Activated CD4-positive, alpha-beta T cell treated with anti-CD3 and anti-CD28 coated beads for 1 hour (primary cell): Measurements from ENCODE around the gene FMOD.
"Not testable (repeated sequence)": the region's sequence is repeated elsewhere in the genome, so short reads cannot be mapped to it uniquely, and the experiment has no call there.

Experiments used
- DNase-seq: peaks from one replicate; pipeline ENCODE4 v3.0.0-alpha.2; 2020

The FMOD gene

GRCh38 chr1:203325418-203326091 lies 25.4 kb downstream of the FMOD start:
- DNase-seq: no peak

DNA sequence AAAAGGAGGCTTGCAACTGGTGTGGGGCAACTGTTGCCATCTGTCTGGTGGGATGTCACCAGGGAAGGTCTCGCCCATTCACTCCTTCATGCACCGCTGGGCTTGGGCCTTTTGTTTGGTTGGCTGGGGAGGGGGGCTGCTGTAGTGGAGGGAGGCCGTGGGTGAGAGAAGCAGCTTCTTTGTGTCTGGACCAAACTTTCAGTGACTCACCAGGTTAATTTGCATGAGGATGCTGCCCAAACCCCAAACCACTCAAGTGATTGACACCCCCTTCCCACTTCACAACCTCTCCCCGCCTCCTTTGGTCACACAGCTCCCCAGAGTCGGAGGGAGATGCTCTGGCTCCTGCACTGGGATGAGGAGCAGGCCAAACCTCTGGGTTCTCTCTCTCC lies 25.9 kb downstream of the FMOD start:
- peak; percentile 24 for DNase-seq

- peak; percentile 26 for DNase-seq
These were observed 26.6 kb downstream of the FMOD start for GRCh38 chr1:203324105-203325025.

DNA sequence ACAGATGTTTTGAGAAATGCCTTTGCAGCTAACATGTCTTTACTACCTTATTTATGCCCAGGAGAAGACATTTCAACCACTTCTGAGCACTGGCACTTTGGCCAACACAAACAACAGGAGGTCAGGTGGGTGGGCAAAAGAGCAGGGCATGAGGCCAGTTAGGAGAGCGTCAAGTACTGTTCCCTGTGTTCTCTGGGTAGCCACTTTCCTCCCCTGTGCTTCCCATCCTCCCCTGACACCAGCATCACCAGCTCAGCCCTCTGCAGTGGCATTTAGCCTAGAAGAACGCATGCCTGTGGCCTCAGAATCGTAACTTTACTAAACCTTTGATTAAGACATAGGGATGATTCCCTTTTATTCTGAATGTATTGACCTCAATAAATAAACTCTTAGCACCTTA lies 27.3 kb downstream of the FMOD start:
- no peak for DNase-seq

- no peak for DNase-seq
These were observed 28.3 kb downstream of the FMOD start for GRCh38 chr1:203322500-203323179.

DNA sequence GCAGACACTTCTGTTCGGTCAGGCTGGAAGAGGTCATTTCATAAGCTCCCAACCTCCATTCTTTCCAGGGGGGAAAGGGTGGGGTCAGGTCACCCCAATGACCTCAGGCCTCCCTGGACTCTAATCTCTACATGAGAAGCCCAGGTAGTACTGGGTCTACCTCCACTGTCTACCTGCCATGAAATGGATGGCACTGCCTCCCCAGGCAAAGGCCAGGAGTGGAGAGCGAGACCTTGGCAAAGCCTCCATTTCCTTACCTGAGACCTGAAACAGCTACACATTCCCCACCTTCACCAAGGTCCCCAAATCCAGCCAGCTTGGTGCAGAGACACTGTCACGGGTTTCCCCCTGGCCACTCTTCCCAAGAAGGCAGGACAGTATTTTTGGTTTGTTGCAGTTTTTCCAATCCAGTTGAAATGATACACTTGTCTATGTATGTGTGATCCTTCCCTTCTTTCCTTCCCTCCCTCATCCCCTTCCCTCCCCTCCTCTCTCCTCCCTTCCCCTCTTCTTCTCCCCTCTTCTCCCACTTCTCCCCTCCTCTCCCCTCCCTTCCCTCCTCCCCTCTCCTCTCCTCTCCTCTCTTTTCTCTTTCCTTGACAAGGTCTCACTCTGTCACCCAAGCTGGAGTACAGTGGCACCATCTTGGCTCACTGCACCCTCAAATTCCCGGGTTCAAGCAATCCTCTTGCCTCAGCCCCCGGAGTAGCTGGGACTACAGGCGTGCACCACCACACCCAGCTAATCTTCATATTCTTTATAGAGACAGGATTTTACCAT lies 29.5 kb downstream of the FMOD start:
- DNase-seq: no peak

DNA sequence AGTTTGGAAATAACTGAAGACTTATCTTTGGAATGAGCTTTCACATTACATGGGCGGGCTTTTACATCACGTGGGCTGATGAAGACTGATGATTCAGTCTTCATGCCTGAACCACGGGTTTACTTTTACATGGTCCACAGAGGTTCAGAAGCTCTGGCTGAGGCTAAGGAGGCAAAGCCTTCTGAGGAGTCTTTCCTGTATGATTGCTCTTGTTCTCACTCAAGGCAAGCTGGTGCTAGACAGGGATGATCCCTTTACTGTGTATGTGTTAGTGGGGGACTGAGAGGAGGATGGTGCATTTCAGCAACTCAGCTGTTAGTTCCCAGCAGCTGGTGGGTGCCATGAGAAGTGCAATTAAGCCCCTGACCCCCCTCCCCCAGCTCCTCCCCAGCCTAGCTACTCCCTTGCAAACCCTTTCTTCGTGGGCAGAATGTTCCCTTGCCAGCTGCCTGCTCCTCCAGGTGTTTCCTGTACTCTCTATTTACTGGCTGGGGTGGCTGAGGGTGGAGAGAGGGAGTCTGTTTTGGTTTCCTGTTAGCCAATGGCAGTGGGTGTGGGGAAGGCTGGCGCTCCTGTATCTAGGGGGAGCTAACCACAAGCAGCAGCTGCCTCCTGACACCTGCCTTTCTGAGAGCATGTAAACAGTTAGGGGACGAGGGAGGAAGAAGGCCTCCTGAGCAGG lies 30.2 kb downstream of the FMOD start:
- peak; percentile 49 for DNase-seq

GRCh38 chr1:203318229-203318517 lies 32.7 kb downstream of the FMOD start:
- DNase-seq: no peak

DNA sequence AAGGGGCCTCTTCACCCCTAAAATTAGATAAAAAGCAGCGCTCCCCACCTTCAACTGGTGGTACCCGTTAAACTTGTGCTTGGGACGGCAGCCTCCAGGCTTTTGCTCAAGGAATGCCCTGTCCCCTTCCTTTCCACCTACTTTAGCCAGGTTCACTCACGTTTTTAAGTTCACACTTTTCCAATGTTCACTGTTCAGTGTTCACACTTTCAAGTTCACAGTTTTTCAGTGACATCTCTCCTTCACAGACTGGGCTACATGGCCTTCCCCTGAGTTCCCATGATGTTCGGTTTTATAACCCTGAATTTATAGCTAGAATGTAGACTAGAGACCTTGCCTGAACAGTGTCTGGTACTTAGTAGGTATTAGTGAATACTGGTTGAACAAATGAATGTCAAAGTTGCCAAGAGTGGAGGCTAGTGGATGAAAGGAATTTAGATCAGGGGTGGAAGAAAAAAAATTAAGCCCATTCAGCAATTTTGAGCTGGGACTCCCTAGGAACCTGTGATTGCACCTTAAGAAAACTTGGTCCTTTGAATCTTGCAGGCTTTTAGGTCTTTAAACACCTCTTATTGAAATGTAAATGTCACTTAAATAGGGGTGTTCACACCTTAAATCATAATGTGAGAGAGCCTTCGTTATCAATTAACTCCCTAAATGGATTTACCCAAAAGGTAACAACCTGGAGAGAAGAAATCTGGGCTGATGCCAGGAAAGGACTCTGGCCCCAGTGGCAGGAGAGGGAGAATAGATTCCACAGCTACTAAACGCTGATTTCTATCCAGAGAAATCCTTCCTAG lies 33.3 kb downstream of the FMOD start:
- DNase-seq: no peak

- no peak for DNase-seq
These were observed 34.3 kb downstream of the FMOD start for GRCh38 chr1:203316626-203317093.

DNA sequence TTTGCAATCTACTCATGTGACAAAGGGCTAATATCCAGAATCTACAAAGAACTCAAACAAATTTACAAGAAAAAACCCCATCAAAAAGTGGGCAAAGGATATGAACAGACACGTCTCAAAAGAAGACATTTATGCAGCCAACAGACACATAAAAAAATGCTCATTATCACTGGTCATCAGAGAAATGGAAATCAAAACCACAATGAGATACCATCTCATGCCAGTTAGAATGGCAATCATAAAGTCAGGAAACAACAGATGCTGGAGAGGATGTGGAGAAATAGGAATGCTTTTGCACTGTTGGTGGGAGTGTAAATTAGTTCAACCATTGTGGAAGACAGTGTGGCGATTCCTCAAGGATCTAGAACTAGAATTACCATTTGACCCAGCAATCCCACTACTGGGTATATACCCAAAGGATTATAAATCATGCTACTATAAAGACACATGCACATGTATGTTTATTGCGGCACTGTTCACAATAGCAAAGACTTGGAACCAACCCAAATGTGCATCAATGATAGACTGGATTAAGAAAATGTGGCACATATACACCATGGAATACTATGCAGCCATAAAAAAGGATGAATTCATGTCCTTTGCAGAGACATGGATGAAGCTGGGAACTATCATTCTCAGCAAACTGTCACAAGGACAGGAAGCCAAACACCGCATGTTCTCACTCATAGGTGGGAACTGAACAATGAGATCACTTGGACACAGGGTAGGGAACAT lies 36.7 kb downstream of the FMOD start:
- DNase-seq: not testable (repeated sequence)

DNA sequence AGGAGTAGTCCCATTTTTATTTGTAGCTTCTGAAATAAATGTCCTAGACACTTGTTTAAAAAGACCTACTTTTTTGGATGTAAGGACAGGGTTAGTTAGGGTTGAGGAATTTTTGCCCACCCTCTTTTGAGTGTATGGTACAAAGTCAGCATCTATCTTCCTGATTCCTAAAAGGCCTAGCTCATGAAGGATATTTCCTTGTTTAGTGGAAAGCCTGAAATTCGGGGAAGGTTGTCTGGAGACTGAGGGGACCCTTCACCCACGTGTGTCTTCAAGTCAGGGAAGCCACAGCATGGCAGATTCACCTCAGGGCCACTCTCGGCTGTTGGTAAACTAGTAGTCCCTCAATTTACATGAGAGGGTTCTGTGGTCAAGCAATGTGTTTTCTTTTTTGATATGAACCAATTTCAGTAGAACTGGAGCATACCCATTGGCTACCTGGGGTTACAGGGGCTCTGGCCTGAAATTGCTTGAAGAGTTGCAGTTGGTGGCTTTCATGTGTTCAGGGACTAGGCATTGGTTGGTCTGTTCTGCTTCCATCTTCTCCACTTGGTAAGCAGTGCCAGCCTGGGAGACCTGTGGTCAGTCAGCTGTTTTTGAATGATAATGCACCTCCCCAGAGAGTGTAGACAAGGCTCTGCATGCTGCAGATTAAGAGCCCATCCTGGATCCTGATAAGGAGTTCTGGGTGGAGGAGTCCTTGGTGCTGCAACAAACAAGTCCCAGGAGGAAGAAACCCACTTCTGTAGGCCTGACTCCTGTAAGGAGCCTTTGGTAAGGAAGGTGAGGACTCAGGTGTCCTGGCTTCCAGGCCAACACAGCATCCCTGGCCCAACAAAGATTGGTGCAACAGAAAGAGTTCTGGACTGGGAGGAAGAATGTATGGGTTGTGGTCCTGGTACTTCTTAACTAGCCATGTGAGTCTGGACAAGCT lies 39.3 kb downstream of the FMOD start:
- DNase-seq: peak; percentile 34

DNA sequence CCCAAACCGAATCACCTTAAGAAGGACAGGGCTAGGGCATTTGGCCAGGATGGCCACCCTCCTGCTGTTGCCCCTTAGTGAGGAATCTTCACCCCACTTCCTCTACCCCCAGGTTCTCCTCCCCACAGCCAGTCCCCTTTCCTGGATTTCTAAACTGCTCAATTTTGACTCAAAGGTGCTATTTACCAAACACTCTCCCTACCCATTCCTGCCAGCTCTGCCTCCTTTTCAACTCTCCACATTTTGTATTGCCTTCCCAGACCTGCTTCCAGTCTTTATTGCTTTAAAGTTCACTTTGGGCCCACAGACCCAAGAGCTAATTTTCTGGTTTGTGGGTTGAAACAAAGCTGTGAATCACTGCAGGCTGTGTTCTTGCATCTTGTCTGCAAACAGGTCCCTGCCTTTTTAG lies 42.0 kb downstream of the FMOD start:
- DNase-seq: peak; percentile 39

GRCh38 chr1:203308328-203308922 lies 42.5 kb downstream of the FMOD start:
- peak; percentile 37 for DNase-seq

- peak; percentile 33 for DNase-seq
These were observed 43.2 kb downstream of the FMOD start for GRCh38 chr1:203307641-203308126.

GRCh38 chr1:203306965-203307541 lies 43.9 kb downstream of the FMOD start:
- DNase-seq: peak; percentile 52

GRCh38 chr1:203306089-203306964 lies 44.6 kb downstream of the FMOD start:
- peak; percentile 41 for DNase-seq

GRCh38 chr1:203305809-203306088 lies 45.2 kb downstream of the FMOD start:
- no peak for DNase-seq
